Adrenal gland (tissue), 5 donors: ENCODE data around the gene PODNL1.
A peak's percentile ranks its signal among the peaks of the same experiment; 100 is the strongest.

Source experiments
- POLR2A ChIP-seq, 2 donors: fragments of 450-650 bp; IDR thresholded peaks; one replicate each; pipeline ENCODE4 v1.6.1; 2017; ENCODE audit warnings: antibody characterized with exemption in 2 of 2, mild to moderate bottlenecking in 2 of 2, moderate library complexity in 1 of 2
- TF ChIP-seq, protein P1 (sequence below), 6 experiments: fragments of 450-650 bp in 4 of 6; fragments of 200-600 bp in 2 of 6; sonication (generic) in 1 of 6; IDR thresholded peaks; 1 replicate in 5 of 6; 2 replicates in 1 of 6; pipeline versions ENCODE4 v1.5.1 to v1.8.0; 2016 to 2021; ENCODE audit warnings: antibody characterized with exemption in 6 of 6, mild to moderate bottlenecking in 2 of 6, moderate library complexity in 1 of 6
- donor health status: DM: no; HTN: no; CAD: no.

DNA sequence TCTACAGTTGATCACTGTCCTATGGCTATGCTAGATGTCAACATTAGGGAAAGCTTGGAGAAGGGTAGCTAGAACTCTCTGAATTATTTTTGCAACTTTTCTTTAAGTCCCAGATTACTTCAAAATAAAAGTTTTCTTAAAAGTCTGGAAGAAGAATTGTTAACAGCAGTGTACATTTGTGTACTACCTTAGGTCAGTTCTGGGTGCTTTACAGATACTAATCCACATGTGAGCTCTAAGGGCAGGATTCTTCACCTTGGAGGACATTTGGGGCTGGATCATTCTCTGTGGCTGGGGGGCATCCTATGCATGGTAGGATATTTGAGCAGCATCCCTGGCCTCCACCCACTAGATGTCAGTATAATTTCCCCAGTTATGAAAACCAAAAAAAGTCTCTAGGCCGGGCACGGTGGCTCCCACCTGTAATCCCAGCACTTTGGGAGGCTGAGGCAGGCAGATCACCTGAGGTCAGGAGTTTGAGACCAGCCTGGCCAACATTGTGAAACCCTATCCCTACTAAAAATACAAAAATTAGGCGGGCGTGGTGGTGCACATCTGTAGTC is 35.1 kb downstream of the PODNL1 start:
- TF ChIP-seq, protein P1, sequence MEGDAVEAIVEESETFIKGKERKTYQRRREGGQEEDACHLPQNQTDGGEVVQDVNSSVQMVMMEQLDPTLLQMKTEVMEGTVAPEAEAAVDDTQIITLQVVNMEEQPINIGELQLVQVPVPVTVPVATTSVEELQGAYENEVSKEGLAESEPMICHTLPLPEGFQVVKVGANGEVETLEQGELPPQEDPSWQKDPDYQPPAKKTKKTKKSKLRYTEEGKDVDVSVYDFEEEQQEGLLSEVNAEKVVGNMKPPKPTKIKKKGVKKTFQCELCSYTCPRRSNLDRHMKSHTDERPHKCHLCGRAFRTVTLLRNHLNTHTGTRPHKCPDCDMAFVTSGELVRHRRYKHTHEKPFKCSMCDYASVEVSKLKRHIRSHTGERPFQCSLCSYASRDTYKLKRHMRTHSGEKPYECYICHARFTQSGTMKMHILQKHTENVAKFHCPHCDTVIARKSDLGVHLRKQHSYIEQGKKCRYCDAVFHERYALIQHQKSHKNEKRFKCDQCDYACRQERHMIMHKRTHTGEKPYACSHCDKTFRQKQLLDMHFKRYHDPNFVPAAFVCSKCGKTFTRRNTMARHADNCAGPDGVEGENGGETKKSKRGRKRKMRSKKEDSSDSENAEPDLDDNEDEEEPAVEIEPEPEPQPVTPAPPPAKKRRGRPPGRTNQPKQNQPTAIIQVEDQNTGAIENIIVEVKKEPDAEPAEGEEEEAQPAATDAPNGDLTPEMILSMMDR (IDR thresholded peaks at IDR 0.05): peak in 3 of 6 experiments; percentile 21 to 27 (median 24)
- no peak for TF ChIP-seq POLR2A (IDR thresholded peaks at IDR 0.05)
